Measurements from ENCODE around the gene SESTD1. TPM values are rescaled to one million over a fixed set of nuclear protein-coding genes. Genes with fewer than 3 reads are reported as not detected.

Gene SESTD1
- total and polyA plus RNA-seq, 2 of the 8 experiments (the other 6 are each of a cell fraction or from before 2014, with no cell fraction given) = 5.2 to 49.6 TPM

- Histone ChIP-seq H3K27me3 (replicated peaks in 1 of 4; ENCODE audit: control insufficient read depth in 3 of 4, extremely low read depth in 1 of 4, insufficient read depth in 3 of 4, low read length in 3 of 4) (no peaks in the 10 kb centered on the region), H4K20me1 (replicated peaks in 1 of 2; ENCODE audit: control insufficient read depth in 1 of 2, insufficient read depth in 2 of 2, low read length in 2 of 2) (no peaks in the 10 kb centered on the region), H3K4ac (replicated peaks; ENCODE audit: insufficient read length, low read depth, low read length) (no peak overlapping the region), H3K79me2 (ENCODE audit: control insufficient read depth in 1 of 2, insufficient read depth in 2 of 2, low read length in 2 of 2) (no peaks in the 10 kb centered on the region), H2BK15ac (ENCODE audit: low read length) (no peak overlapping the region), H2BK20ac (ENCODE audit: low read length) (no peak overlapping the region), H2BK120ac (replicated peaks; ENCODE audit: low read depth, low read length) (no peak overlapping the region), H3K9me3 (ENCODE audit: insufficient read depth in 2 of 2, low read depth in 1 of 2, low read length in 1 of 2) (no peaks in the 10 kb centered on the region), H3K4me2 (ENCODE audit: insufficient read depth in 1 of 2, low read depth in 2 of 2, low read length in 2 of 2) (no peak overlapping the region), H3K56ac (replicated peaks; ENCODE audit: insufficient read length, low read depth, low read length) (no peak overlapping the region), H4K5ac (ENCODE audit: insufficient read length, low read depth, low read length) (no peak overlapping the region), H3K36me3 (ENCODE audit: control insufficient read depth in 2 of 4, insufficient read depth in 4 of 4, low read length in 3 of 4) (no peaks in the 10 kb centered on the region), H2AFZ (ENCODE audit: low read length) (no peak overlapping the region), H3K79me1 (ENCODE audit: low read depth, low read length) (no peaks in the 10 kb centered on the region), H3K4me3 (ENCODE audit: extremely low read depth in 1 of 4, insufficient read depth in 2 of 4, low read depth in 3 of 4, low read length in 4 of 4) (no peak overlapping the region), H3K23me2 (ENCODE audit: low read depth, low read length) (no peaks in the 10 kb centered on the region), H3K18ac (ENCODE audit: extremely low read depth, low read length) (no peak overlapping the region), H3K4me1 (replicated peaks in 1 of 4; ENCODE audit: control insufficient read depth in 3 of 4, insufficient read depth in 4 of 4, low read length in 3 of 4) (no peaks in the 10 kb centered on the region), H2AK5ac (ENCODE audit: low read depth, low read length) (no peak overlapping the region), H2BK12ac (ENCODE audit: low read depth, low read length) (no peak overlapping the region), H3K23ac (ENCODE audit: insufficient read length) (no peak overlapping the region), H2BK5ac (ENCODE audit: low read depth, low read length) (no peak overlapping the region), H4K91ac (replicated peaks; ENCODE audit: insufficient read length, low read length) (no peak overlapping the region), H3K9ac (replicated peaks in 1 of 4; ENCODE audit: extremely low read depth in 1 of 4, low read depth in 3 of 4, low read length in 3 of 4) (no peak overlapping the region), H3K14ac (ENCODE audit: insufficient read length) (no peak overlapping the region), H3K27ac (ENCODE audit: low read depth, low read length) (no peak overlapping the region), H4K8ac (ENCODE audit: extremely low read depth, insufficient read depth, low read length) (no peak overlapping the region)
- ChIA-PET POLR2A (ENCODE audit: partially characterized antibody) (no interaction called here), CTCF (ENCODE audit: partially characterized antibody) (no interaction called here)
- DNase-seq (ENCODE audit: low read depth in 1 of 2, low spot score in 2 of 2) = no peak
- no peak for FAIRE-seq
- 87% methylated on average over 4 of the region's 4 CpGs; no CpG with 5 or more reads in 1 of the 2 experiments for WGBS, 2 experiments (ENCODE audit: extremely low coverage in 1 of 2, insufficient coverage in 1 of 2, insufficient read length in 1 of 2, insufficient replicate concordance in 2 of 2, low coverage in 1 of 2, low lambda C conversion rate in 2 of 2, missing lambda C conversion rate in 1 of 2)
- no peak for TF ChIP-seq BRCA1 (IDR thresholded peaks at IDR 0.05; ENCODE audit: low read depth, low read length)
- no peak for TF ChIP-seq SRF (IDR thresholded peaks at IDR 0.05; ENCODE audit: low read depth, low read length)
- TF ChIP-seq POLR2A (IDR thresholded peaks at IDR 0.05; ENCODE audit: control extremely low read depth in 1 of 2, low read depth in 2 of 2, low read length in 2 of 2) = no peak
- no peak for TF ChIP-seq TAF7 (optimal IDR thresholded peaks at IDR 0.05; ENCODE audit: borderline replicate concordance, low read depth, low read length)
- no peak for TF ChIP-seq YY1 (IDR thresholded peaks at IDR 0.05; ENCODE audit: low read depth, low read length)
- no peak for TF ChIP-seq CHD2 (IDR thresholded peaks at IDR 0.05; ENCODE audit: low read length)
- TF ChIP-seq ZNF274 (IDR thresholded peaks at IDR 0.05; ENCODE audit: borderline replicate concordance, extremely low read depth, low read length) = no peak
- TF ChIP-seq CTCF (IDR thresholded peaks at IDR 0.05; ENCODE audit: control extremely low read depth in 1 of 3, insufficient read depth in 1 of 3, low read depth in 1 of 3, low read length in 3 of 3) = no peak
- TF ChIP-seq FOSL1 (IDR thresholded peaks at IDR 0.05; ENCODE audit: insufficient read depth, low read depth, low read length) = no peak
- no peak for TF ChIP-seq USF2 (IDR thresholded peaks at IDR 0.05; ENCODE audit: low read length)
- TF ChIP-seq KDM5A (IDR thresholded peaks at IDR 0.05; ENCODE audit: low read length) = no peak
- no peak for TF ChIP-seq SUZ12 (IDR thresholded peaks at IDR 0.05; ENCODE audit: low read length)
Observed at GRCh38 chr2:179302149-179302548, 37.5 kb upstream of the SESTD1 start.
